22Rv1 (cell line): Measurements from ENCODE around the gene MUL1.
"Not testable (repeated sequence)": the region's sequence is repeated elsewhere in the genome, so short reads cannot be mapped to it uniquely, and the experiment has no call there.

ENCODE experiments used
- H3K27ac ChIP-seq: fragments of 450-650 bp; 2 replicates; pipeline ENCODE4 v1.5.1; 2017
- CTCF ChIP-seq: fragments of 450-650 bp; IDR thresholded peaks from 2 replicates; pipeline ENCODE4 v1.5.1; 2017; ENCODE audit warnings: mild to moderate bottlenecking
- ZFX ChIP-seq: fragments of 450-650 bp; IDR thresholded peaks from 2 replicates; pipeline ENCODE4 v1.6.1; 2017; ENCODE audit warnings: antibody characterized with exemption, borderline replicate concordance

MUL1 gene

GRCh38 chr1:20530306-20530705 is 22.4 kb upstream of the MUL1 start:
- H3K27ac ChIP-seq = no peak overlapping the region
- TF ChIP-seq ZFX (no peak), CTCF (no peak)

GRCh38 chr1:20528221-20528620 is 20.3 kb upstream of the MUL1 start:
- no peak overlapping the region for H3K27ac ChIP-seq
- TF ChIP-seq ZFX (no peak), CTCF (no peak)

- TF ChIP-seq CTCF = no peak
- no peak for TF ChIP-seq ZFX
- no peak overlapping the region for H3K27ac ChIP-seq
Observed at GRCh38 chr1:20526267-20526666, 18.3 kb upstream of the MUL1 start.

GRCh38 chr1:20521960-20522861 is 14.3 kb upstream of the MUL1 start:
- H3K27ac ChIP-seq = no peak overlapping the region

GRCh38 chr1:20519609-20520262 is 11.8 kb upstream of the MUL1 start:
- not testable (repeated sequence) for H3K27ac ChIP-seq

More at GRCh38 chr1:20521960-20522861, 14.3 kb upstream of the MUL1 start:
- TF ChIP-seq CTCF = peak; percentile 90
- TF ChIP-seq ZFX = no peak

GRCh38 chr1:20511518-20512428 is 3.8 kb upstream of the MUL1 start:
- H3K27ac ChIP-seq = no peak overlapping the region
- TF ChIP-seq ZFX = no peak
- TF ChIP-seq CTCF = no peak

GRCh38 chr1:20508411-20508771 is 440 bp upstream of the MUL1 start:
- no peak overlapping the region; the same call in 1 of the 2 replicates for H3K27ac ChIP-seq
- no peak for TF ChIP-seq ZFX
- no peak for TF ChIP-seq CTCF
